GM12878 (cell line): Measurements from ENCODE around the gene SIX5. TPM values are rescaled to one million over a fixed set of nuclear protein-coding genes. Genes with fewer than 3 reads are reported as not detected.

Source experiments
- ATAC-seq: fragments of 200-7000 bp; cut with Tn5 transposase; 3 replicates; pipeline ENCODE4 v1.9.1; 2020; ENCODE audit warnings: mild to moderate bottlenecking, moderate library complexity
- BruUV-seq: library from RNA; stranded (reverse); fragments of 400-500 nt; replicated peaks from 2 replicates; lab custom pipeline; 2021; lab: Mats Ljungman, UMichigan
- CTCF ChIA-PET: fragments of 300-600 bp; sonication (Branson Sonifier 250); formaldehyde crosslinking; extraction: SDS; loops from one replicate; lab custom pipeline; 2021; ENCODE audit warnings: inconsistent platforms; lab: Yijun Ruan, JAX
- POLR2A ChIA-PET: fragments of 350-600 bp; formaldehyde crosslinking; extraction: SDS; loops from one replicate; lab custom pipeline; 2021; ENCODE audit warnings: inconsistent platforms; lab: Charles Lee
- RAD21 ChIA-PET: fragments of 300-600 bp; sonication (Branson Sonifier 250); formaldehyde crosslinking; loops from one replicate; lab custom pipeline; 2023; ENCODE audit warnings: antibody characterized with exemption; ENCODE audit not compliant: unreplicated experiment; lab: Charles Lee
- SMC1A ChIA-PET: fragments of 300-600 bp; sonication (Branson Sonifier 250); formaldehyde crosslinking; loops from one replicate; lab custom pipeline; 2023; ENCODE audit not compliant: unreplicated experiment, uncharacterized antibody; lab: Charles Lee
- DNase-seq: peaks from one replicate; pipeline ENCODE4 v3.0.0-alpha.2; 2011; ENCODE audit warnings: low read depth, low spot score
- FAIRE-seq: peaks from 3 replicates; lab custom pipeline; 2011; peaks lifted over from hg19 to GRCh38; lab: Jason Lieb, UNC
- H2AFZ ChIP-seq: 2 replicates; pipeline ENCODE4 v1.6.0; 2011; ENCODE audit warnings: low read depth, low read length, control low read depth; ENCODE audit not compliant: control insufficient read depth
- H3K27ac ChIP-seq: 2 replicates; pipeline ENCODE4 v1.5.1; 2011; ENCODE audit warnings: control low read depth; ENCODE audit not compliant: control insufficient read depth, insufficient read depth
- H3K27me3 ChIP-seq, 2 experiments: replicated peaks in 1 of 2; 2 replicates each; pipeline versions ENCODE4 v1.6.0 to v1.6.1; 2011; ENCODE audit warnings: low read length in 1 of 2; ENCODE audit not compliant: control insufficient read depth in 2 of 2, insufficient read depth in 2 of 2
- H3K36me3 ChIP-seq, 2 experiments: 2 replicates each; pipeline ENCODE4 v1.5.1; 2011; ENCODE audit warnings: low read length in 1 of 2; ENCODE audit not compliant: control insufficient read depth in 2 of 2, insufficient read depth in 2 of 2
- H3K4me1 ChIP-seq: 2 replicates; pipeline ENCODE4 v1.6.1; 2011; ENCODE audit warnings: mild to moderate bottlenecking, low read length, moderate library complexity, mixed read lengths; ENCODE audit not compliant: control insufficient read depth, insufficient read depth
- H3K4me2 ChIP-seq: 2 replicates; pipeline ENCODE4 v1.6.0; 2011; ENCODE audit warnings: control low read depth; ENCODE audit not compliant: control insufficient read depth, insufficient read depth
- H3K4me3 ChIP-seq: fragments of 200-600 bp; sonication (generic); 2 replicates; pipeline ENCODE4 v1.5.1; 2016
- H3K79me2 ChIP-seq: 2 replicates; pipeline ENCODE4 v1.6.0; 2011; ENCODE audit warnings: low read length; ENCODE audit not compliant: control insufficient read depth, insufficient read depth
- H3K9ac ChIP-seq: 2 replicates; pipeline ENCODE4 v1.8.0; 2011; ENCODE audit warnings: low read length, control low read depth, mixed read lengths; ENCODE audit not compliant: control insufficient read depth, insufficient read depth
- H3K9me3 ChIP-seq: replicated peaks from 3 replicates; pipeline ENCODE4 v1.5.1; 2011; ENCODE audit warnings: mild to moderate bottlenecking, low read length; ENCODE audit not compliant: control insufficient read depth, insufficient read depth
- H4K20me1 ChIP-seq: 2 replicates; pipeline ENCODE4 v1.6.0; 2011; ENCODE audit not compliant: control insufficient read depth, insufficient read depth
- BACH1 ChIP-seq: fragments of 450-650 bp; IDR thresholded peaks from 2 replicates; pipeline ENCODE4 v1.6.1; 2017; ENCODE audit warnings: mild to moderate bottlenecking, borderline replicate concordance
- CBX5 ChIP-seq: sonication (generic); IDR thresholded peaks from 2 replicates; pipeline ENCODE4 v1.6.1; 2016; ENCODE audit warnings: low read depth, moderate library complexity, mild to moderate bottlenecking, inconsistent platforms
- CHD2 ChIP-seq: IDR thresholded peaks from 2 replicates; pipeline ENCODE4 v1.6.1; 2011; ENCODE audit warnings: low read depth, low read length, improper control_type of control experiment, borderline replicate concordance
- ELK1 ChIP-seq: IDR thresholded peaks from 2 replicates; pipeline ENCODE4 v1.6.1; 2012; ENCODE audit warnings: low read depth, low read length, improper control_type of control experiment
- HDAC6 ChIP-seq: fragments of 200-600 bp; sonication (generic); IDR thresholded peaks from one replicate; pipeline ENCODE4 v1.8.0; 2017; ENCODE audit warnings: antibody characterized with exemption; ENCODE audit not compliant: unreplicated experiment
- IKZF2 ChIP-seq, 2 experiments: fragments of 450-650 bp; IDR thresholded peaks; 2 replicates each; pipeline ENCODE4 v1.6.1; 2017; ENCODE audit warnings: mild to moderate bottlenecking in 2 of 2, moderate library complexity in 2 of 2
- IRF5 ChIP-seq: fragments of 450-650 bp; IDR thresholded peaks from 2 replicates; pipeline ENCODE4 v1.6.1; 2017; ENCODE audit warnings: borderline replicate concordance
- JUNB ChIP-seq: IDR thresholded peaks from 2 replicates; pipeline ENCODE4 v1.6.1; 2016; ENCODE audit warnings: antibody characterized with exemption, mild to moderate bottlenecking
- KLF5 ChIP-seq: fragments of 450-650 bp; IDR thresholded peaks from 2 replicates; pipeline ENCODE4 v1.6.1; 2014; ENCODE audit warnings: mild to moderate bottlenecking; ENCODE audit not compliant: partially characterized antibody
- MTA3 ChIP-seq: IDR thresholded peaks from 2 replicates; pipeline ENCODE4 v1.6.1; 2012; ENCODE audit warnings: low read length, inconsistent platforms, borderline replicate concordance
- NR2F1 ChIP-seq: fragments of 450-650 bp; conservative IDR thresholded peaks from 2 replicates; pipeline ENCODE4 v1.6.1; 2017; ENCODE audit warnings: mild to moderate bottlenecking
- RB1 ChIP-seq: fragments of 450-650 bp; formaldehyde crosslinking; IDR thresholded peaks from 2 replicates; pipeline ENCODE4 v1.6.1; 2017; ENCODE audit warnings: mild to moderate bottlenecking, borderline replicate concordance
- RBBP5 ChIP-seq: fragments of 200-600 bp; sonication (generic); conservative IDR thresholded peaks from 2 replicates; pipeline ENCODE4 v1.6.1; 2016
- SIX5 ChIP-seq: IDR thresholded peaks from 2 replicates; pipeline ENCODE4 v1.6.1; 2011; ENCODE audit warnings: mild to moderate bottlenecking, low read depth, low read length, moderate library complexity; ENCODE audit not compliant: severe bottlenecking
- SP1 ChIP-seq: IDR thresholded peaks from one replicate; pipeline ENCODE4 v1.6.1; 2011; ENCODE audit warnings: low read depth, low read length
- SREBF1 ChIP-seq: IDR thresholded peaks from 2 replicates; pipeline ENCODE4 v1.6.1; 2012; ENCODE audit warnings: mild to moderate bottlenecking, low read length
- TBL1XR1 ChIP-seq: IDR thresholded peaks from 2 replicates; pipeline ENCODE4 v1.6.1; 2012; ENCODE audit warnings: low read depth, low read length, improper control_type of control experiment
- TCF3 ChIP-seq: IDR thresholded peaks from 2 replicates; pipeline ENCODE4 v1.6.1; 2012; ENCODE audit warnings: low read depth, mild to moderate bottlenecking, low read length, borderline replicate concordance; ENCODE audit not compliant: insufficient read depth
- ZZZ3 ChIP-seq: IDR thresholded peaks from 2 replicates; pipeline ENCODE4 v1.6.1; 2011; ENCODE audit warnings: low read depth; ENCODE audit not compliant: control insufficient read depth, insufficient read length
- WGBS: methylation state at CpG from one replicate; pipeline ENCODE4 v1.1.6; 2016; ENCODE audit warnings: low lambda C conversion rate; ENCODE audit not compliant: insufficient replicate concordance, insufficient coverage; ENCODE audit errors: missing lambda C conversion rate; 5-methylcytosine and 5-hydroxymethylcytosine counted together
- in situ Hi-C: fragments of 300-500 bp; cut with MboI; formaldehyde crosslinking; loops from 9 replicates; pipeline ENCODE4 v1.14.3; 2018; ENCODE audit warnings: mixed read lengths
- intact Hi-C: fragments of 100-400 bp; cut with micrococcal nuclease; formaldehyde crosslinking; loops from one replicate; pipeline ENCODE4 v1.14.2; 2022; ENCODE audit not compliant: unreplicated experiment
- polyA plus RNA-seq, 11 experiments: library from polyadenylated mRNA; depleted of rRNA in 4 of 11; unstranded in 6 of 11; stranded (reverse) in 5 of 11; fragments of >200 nt; fragmentation: Nextera tagmentation in 4 of 11; fragmentation: Illumina TruSeq in 1 of 11; extraction: Ambion mirVana in 4 of 11; extraction: Trizol in 1 of 11; gene quantifications; 1 replicate in 1 of 11; 2 replicates in 10 of 11; pipeline versions ENCODE4 v1.2.1 to v1.2.3, GENCODE V29; 2011 to 2016; ENCODE audit warnings: inconsistent platforms in 2 of 11, missing spikeins in 2 of 11, low read depth in 1 of 11
- total RNA-seq, 4 experiments: library from RNA; depleted of rRNA in 3 of 4; stranded (reverse); fragments of >200 nt in 3 of 4; fragmentation: Illumina TruSeq in 1 of 4; extraction: Trizol in 1 of 4; gene quantifications; 2 replicates each; pipeline versions ENCODE4 v1.2.1 to v1.2.3, GENCODE V29; 2013 to 2021
- TF ChIP-seq, protein P1 (sequence below): IDR thresholded peaks from 2 replicates; pipeline ENCODE4 v1.6.1; 2011; ENCODE audit warnings: mild to moderate bottlenecking, low read depth, low read length, moderate library complexity; ENCODE audit not compliant: insufficient replicate concordance

The SIX5 gene
- total and polyA plus RNA-seq, 10 of the 15 experiments (the other 5 are each of a cell fraction or from before 2014, with no cell fraction given) = 1.9 to 10.5 (median 3.0) TPM; not detected in 2

DNA sequence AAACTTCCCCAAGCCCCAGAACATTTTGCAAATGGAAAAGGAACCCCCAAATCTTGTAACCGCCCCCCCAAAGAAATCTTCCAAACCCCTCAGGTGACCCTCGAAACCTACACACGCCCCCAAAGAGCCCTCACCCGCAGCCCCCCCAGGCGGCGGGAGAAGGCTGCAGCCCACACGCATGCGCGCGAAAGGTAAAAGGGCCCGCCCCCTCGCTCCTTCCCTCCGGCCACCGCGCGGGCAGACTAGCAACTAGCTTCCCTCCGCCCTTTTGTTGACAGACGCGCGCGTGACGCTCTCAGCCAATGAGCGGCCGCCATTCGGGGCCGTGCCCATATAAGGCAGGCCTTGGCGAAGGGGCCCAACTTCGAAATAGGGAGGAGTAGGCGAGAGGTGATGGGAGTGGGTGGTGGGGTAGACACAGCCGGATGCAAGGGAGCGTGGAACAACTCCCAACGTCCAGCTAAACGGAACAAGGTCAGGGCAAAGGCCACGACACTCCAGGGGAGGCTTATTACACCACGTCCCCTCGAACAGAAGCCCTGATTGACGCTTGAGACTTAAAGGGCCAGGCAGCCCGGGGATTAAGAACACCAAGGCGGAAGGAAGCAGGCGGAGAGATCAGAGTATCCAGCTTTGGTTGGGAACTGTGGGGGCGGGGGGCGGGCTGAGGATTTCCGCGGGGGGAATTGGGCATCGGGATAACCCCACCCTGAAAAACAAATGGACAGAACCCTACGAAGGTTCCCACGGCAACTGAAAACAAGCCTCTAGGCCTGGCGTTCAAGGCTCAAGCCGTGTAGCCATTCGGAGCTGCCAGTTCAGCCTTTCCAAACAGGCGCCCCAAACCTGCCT lies 51.7 kb downstream of the SIX5 start:
- Histone ChIP-seq H3K9ac (peak overlapping the region; percentile 99), H3K27me3 (no peaks in the 10 kb centered on the region), H3K4me3 (peak overlapping the region; percentile 95), H3K79me2 (peaks cover 74% of the 10 kb centered on the region), H3K36me3 (peaks cover 13 to 21% of the 10 kb centered on the region in 2 experiments), H3K4me2 (peak overlapping the region; percentile 92), H4K20me1 (no peaks in the 10 kb centered on the region), H3K4me1 (peaks cover 13% of the 10 kb centered on the region), H3K9me3 (no peaks in the 10 kb centered on the region), H3K27ac (peak overlapping the region; percentile 97), H2AFZ (peak overlapping the region; percentile 19)
- in situ Hi-C loops = no loop called here
- ChIA-PET CTCF (interaction anchor here (0.6 to 4.8 kb wide), 16 partner anchors 10 to 1933 kb away, joined by 3 to 53 read pairs (median 6); partner anchors contain the start of genes FBXO46, GIPR, QPCTL and SIX5), POLR2A (interaction anchor here (0.6 to 5.9 kb wide), 18 partner anchors 9 to 1672 kb away, joined by 3 to 58 read pairs (median 4); partner anchors contain the start of genes CALM3, FBXO46, QPCTL and SIX5), SMC1A (interaction anchor here (0.6 to 4.9 kb wide), 18 partner anchors 9 to 239 kb away, joined by 3 to 35 read pairs (median 4); partner anchors contain the start of genes DMWD, FBXO46, QPCTL and SIX5), RAD21 (interaction anchor here (0.5 to 2.6 kb wide), 17 partner anchors 8 to 1431 kb away, joined by 3 to 25 read pairs (median 4); partner anchors contain the start of genes FBXO46, GIPR, QPCTL and SIX5)
- 1% methylated on average over 51 of the region's 51 CpGs for WGBS
- DNase-seq (peak; percentile 99), FAIRE-seq (peak; percentile 99), ATAC-seq (peak; percentile 99)
- intact Hi-C loops = no loop called here
- BruUV-seq = no TSS peak
- no peak for TF ChIP-seq TCF3
- peak; percentile 99 for TF ChIP-seq NR2F1
- 0 out of 2 replicates have a peak, but pooled peaks have one; percentile 67 for TF ChIP-seq BACH1
- TF ChIP-seq JUNB = peak; percentile 100
- TF ChIP-seq TBL1XR1 = peak; percentile 84
- no peak for TF ChIP-seq ZZZ3
- TF ChIP-seq SREBF1 = no peak; the same call in 1 of the 2 replicates
- TF ChIP-seq, protein P1, sequence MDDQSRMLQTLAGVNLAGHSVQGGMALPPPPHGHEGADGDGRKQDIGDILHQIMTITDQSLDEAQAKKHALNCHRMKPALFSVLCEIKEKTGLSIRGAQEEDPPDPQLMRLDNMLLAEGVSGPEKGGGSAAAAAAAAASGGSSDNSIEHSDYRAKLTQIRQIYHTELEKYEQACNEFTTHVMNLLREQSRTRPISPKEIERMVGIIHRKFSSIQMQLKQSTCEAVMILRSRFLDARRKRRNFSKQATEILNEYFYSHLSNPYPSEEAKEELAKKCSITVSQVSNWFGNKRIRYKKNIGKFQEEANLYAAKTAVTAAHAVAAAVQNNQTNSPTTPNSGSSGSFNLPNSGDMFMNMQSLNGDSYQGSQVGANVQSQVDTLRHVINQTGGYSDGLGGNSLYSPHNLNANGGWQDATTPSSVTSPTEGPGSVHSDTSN = peak; percentile 95
- TF ChIP-seq IKZF2 (IDR thresholded peaks at IDR 0.05) = peak; percentile 48 to 79; a peak in 3 of 4 replicates
- TF ChIP-seq RBBP5 = no peak
- peak; percentile 82; the same call in 1 of the 2 replicates for TF ChIP-seq CHD2
- TF ChIP-seq SIX5 = peak; percentile 19
- peak; percentile 78; the same call in 1 of the 2 replicates for TF ChIP-seq RB1
- peak; percentile 97 for TF ChIP-seq ELK1
- TF ChIP-seq CBX5 = no peak
- no peak for TF ChIP-seq MTA3
- TF ChIP-seq SP1 = peak; percentile 88
- no peak for TF ChIP-seq HDAC6
- TF ChIP-seq KLF5 = peak; percentile 87
- no peak for TF ChIP-seq IRF5
